Gastrocnemius medialis (tissue), 4 donors: Measurements from ENCODE around the gene USE1. TPM values are rescaled to one million over a fixed set of nuclear protein-coding genes. Genes with fewer than 3 reads are reported as not detected.

Experiments
- ATAC-seq, 2 donors: fragments of 150-250 bp; one replicate each; pipeline ENCODE4 v1.9.1; 2016
- DNase-seq, 2 donors: peaks; one replicate each; pipeline ENCODE4 v3.0.0-alpha.2; 2019
- H3K27ac ChIP-seq, 4 donors: fragments of 200-600 bp; sonication (generic); 1 replicate in 1 of 4; 2 replicates in 3 of 4; pipeline ENCODE4 v1.5.1; 2016 to 2018; ENCODE audit warnings: mild to moderate bottlenecking in 2 of 4, moderate library complexity in 1 of 4
- H3K27me3 ChIP-seq, 3 donors: fragments of 200-600 bp; sonication (generic) in 2 of 3; 1 replicate in 1 of 3; 2 replicates in 2 of 3; pipeline versions ENCODE4 v1.5.1 to v1.6.0; 2016 to 2019; ENCODE audit warnings: mild to moderate bottlenecking in 1 of 3, moderate library complexity in 1 of 3
- H3K36me3 ChIP-seq, 2 donors: fragments of 200-600 bp; sonication (generic) in 1 of 2; one replicate each; pipeline ENCODE4 v1.5.1; 2017 to 2018
- H3K4me1 ChIP-seq, 2 donors: fragments of 200-600 bp; sonication (generic) in 1 of 2; one replicate each; pipeline ENCODE4 v1.5.1; 2016 to 2017; ENCODE audit warnings: mild to moderate bottlenecking in 2 of 2
- H3K4me3 ChIP-seq, 4 donors: fragments of 200-600 bp; sonication (generic) in 3 of 4; 1 replicate in 1 of 4; 2 replicates in 3 of 4; pipeline ENCODE4 v1.5.1; 2016 to 2019; ENCODE audit warnings: mild to moderate bottlenecking in 2 of 4
- H3K9me3 ChIP-seq, 3 donors: fragments of 200-600 bp; sonication (generic) in 2 of 3; 1 replicate in 1 of 3; 2 replicates in 2 of 3; pipeline ENCODE4 v1.5.1; 2016 to 2019
- POLR2A ChIP-seq, 2 donors: fragments of 450-650 bp; IDR thresholded peaks; one replicate each; pipeline ENCODE4 v1.6.1; 2017; ENCODE audit warnings: antibody characterized with exemption in 2 of 2, mild to moderate bottlenecking in 2 of 2, moderate library complexity in 2 of 2
- in situ Hi-C, 4 donors: fragments of 200-750 bp; cut with MboI; loops; one replicate each; pipeline versions ENCODE4 v1.15.0 to v1.8.0; 2017; ENCODE audit warnings: low sequenced_read_pairs in 4 of 4
- intact Hi-C: fragments of 100-400 bp; cut with DNase I; formaldehyde crosslinking; loops from one replicate; pipeline ENCODE4 v1.15.1; 2023; ENCODE audit warnings: low total_unique reads
- total RNA-seq, 4 donors: library from RNA; depleted of rRNA; stranded (reverse); fragments of >200 nt; gene quantifications; one replicate each; pipeline versions ENCODE4 v1.1.0 to v1.2.3, GENCODE V29; 2016
- TF ChIP-seq, protein P1 (sequence below), 5 experiments: fragments of 450-650 bp in 3 of 5; fragments of 200-600 bp in 2 of 5; sonication (generic) in 2 of 5; IDR thresholded peaks in 4 of 5; conservative IDR thresholded peaks in 1 of 5; 1 replicate in 4 of 5; 2 replicates in 1 of 5; pipeline ENCODE4 v1.5.1; 2016 to 2019; ENCODE audit warnings: antibody characterized with exemption in 5 of 5, mild to moderate bottlenecking in 3 of 5, moderate library complexity in 3 of 5

The USE1 gene
- total RNA-seq, 4 donors from 2014 or later: 14.1 to 39.9 (median 22.3) TPM

DNA sequence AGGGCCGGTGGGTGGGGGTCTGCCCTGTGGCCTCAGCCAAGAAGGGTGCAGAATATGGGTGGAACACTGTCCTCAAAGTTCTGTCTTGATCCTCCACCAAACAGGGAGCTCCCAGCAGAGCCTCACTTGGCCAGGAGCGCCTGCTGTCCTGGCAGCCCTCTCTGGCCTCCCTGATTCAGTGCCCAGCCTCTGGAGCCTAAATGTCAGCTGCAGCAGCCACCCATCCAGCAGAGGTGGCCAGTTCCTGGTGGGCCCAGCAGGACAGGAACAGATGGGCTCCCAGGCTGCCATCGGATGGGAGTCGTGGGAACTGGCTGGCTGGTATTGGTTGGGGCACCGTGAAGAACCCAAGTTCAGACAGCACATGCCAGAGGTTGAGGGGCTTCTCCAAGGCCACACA lies 1.8 kb upstream of the USE1 start:
- no peak for TF ChIP-seq POLR2A (IDR thresholded peaks at IDR 0.05)
- TF ChIP-seq, protein P1, sequence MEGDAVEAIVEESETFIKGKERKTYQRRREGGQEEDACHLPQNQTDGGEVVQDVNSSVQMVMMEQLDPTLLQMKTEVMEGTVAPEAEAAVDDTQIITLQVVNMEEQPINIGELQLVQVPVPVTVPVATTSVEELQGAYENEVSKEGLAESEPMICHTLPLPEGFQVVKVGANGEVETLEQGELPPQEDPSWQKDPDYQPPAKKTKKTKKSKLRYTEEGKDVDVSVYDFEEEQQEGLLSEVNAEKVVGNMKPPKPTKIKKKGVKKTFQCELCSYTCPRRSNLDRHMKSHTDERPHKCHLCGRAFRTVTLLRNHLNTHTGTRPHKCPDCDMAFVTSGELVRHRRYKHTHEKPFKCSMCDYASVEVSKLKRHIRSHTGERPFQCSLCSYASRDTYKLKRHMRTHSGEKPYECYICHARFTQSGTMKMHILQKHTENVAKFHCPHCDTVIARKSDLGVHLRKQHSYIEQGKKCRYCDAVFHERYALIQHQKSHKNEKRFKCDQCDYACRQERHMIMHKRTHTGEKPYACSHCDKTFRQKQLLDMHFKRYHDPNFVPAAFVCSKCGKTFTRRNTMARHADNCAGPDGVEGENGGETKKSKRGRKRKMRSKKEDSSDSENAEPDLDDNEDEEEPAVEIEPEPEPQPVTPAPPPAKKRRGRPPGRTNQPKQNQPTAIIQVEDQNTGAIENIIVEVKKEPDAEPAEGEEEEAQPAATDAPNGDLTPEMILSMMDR (IDR thresholded peaks at IDR 0.05 in 4 of 5, conservative IDR thresholded peaks at IDR 0.05 in 1 of 5): no peak
- peaks cover 0 to 18% of the 10 kb centered on the region in 2 donors for H3K36me3 ChIP-seq
- no peaks in the 10 kb centered on the region for H3K9me3 ChIP-seq
- intact Hi-C loops (loop anchor here (10.0 kb wide), 1 partner anchor 721 kb away; the partner anchor contains the start of gene CCDC124), in situ Hi-C loops (no loop called here)
- H3K27ac ChIP-seq: no peak overlapping the region
- ATAC-seq (no peak), DNase-seq (no peak)
- no peak overlapping the region for H3K4me3 ChIP-seq
- no peaks in the 10 kb centered on the region for H3K27me3 ChIP-seq
- peaks cover 9 to 14% of the 10 kb centered on the region in 2 donors for H3K4me1 ChIP-seq

DNA sequence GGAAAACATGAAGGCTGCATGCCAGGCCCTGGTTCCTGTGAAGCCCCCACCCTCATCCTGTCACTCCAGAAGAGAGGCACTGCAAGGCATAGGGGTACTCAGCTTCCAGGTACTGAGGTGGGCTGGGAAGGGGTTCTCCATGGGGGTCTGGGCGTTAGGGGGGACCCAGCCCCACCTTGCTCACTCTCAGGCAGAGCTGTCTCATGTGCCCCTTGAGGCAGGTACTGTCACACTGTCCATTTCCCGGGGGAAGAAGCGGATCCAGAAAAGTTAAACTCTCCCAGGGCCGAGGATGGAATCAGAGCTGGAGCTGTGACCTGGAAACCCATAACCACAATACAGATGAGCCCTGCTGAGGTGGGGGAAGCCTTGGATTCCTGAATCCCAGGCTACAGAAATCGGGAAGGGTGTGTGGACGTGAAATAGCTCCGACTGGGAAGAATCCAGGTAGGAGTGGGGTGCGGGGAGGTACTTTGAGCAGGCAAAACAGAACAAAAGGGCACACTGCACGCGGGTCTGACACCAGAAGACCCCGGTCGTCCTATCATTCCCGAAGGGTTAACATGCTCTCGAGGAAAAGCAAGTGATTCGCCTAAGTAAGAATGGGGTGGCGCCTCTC lies 540 bp upstream of the USE1 start:
- TF ChIP-seq, protein P1 (IDR thresholded peaks at IDR 0.05 in 4 of 5, conservative IDR thresholded peaks at IDR 0.05 in 1 of 5): no peak
- TF ChIP-seq POLR2A (IDR thresholded peaks at IDR 0.05): no peak
- no peaks in the 10 kb centered on the region for H3K27me3 ChIP-seq
- peaks cover 9 to 14% of the 10 kb centered on the region in 2 donors for H3K4me1 ChIP-seq
- no peak for ATAC-seq
- in situ Hi-C loops: no loop called here
- no peak for DNase-seq
- peak overlapping the region; percentile 81 to 88 (median 84) for H3K4me3 ChIP-seq
- H3K9me3 ChIP-seq: no peaks in the 10 kb centered on the region
- intact Hi-C loops: loop anchor here (1.0 to 10.0 kb wide), 6 partner anchors 12 to 720 kb away; partner anchors contain the start of genes ABHD8, BABAM1, CCDC124 and GTPBP3
- H3K27ac ChIP-seq: peak overlapping the region; percentile 85 to 91 (median 89)
- H3K36me3 ChIP-seq: peaks cover 0 to 20% of the 10 kb centered on the region in 2 donors

DNA sequence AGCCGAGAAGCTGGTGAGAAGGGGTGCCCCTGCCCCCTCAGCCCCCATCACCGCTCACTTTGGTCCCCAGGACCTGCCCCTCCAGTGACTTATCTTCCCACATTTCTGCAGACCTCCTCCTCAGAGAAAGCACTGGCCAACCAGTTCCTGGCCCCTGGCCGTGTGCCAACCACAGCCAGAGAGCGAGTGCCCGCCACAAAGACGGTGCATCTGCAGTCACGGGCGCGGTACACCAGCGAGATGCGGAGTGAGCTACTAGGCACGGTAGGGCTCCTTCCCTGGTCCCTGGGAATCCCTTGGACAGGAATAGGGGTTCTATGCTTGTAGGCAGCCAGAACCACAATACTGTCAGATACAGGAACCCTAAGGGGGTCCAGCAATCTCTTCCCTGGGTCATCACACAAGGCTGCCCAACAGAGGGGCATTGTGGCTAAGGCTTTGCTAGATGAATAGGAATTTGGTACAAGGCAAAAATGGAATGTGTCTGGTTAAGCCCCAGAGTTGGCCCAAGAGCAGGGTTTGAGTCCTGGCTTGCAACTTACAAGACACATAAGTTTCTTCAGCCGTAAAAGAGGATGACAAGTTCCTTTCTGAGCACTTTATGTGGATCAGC lies 1.0 kb downstream of the USE1 start:
- in situ Hi-C loops (no loop called here), intact Hi-C loops (loop anchor here (10.0 kb wide), 1 partner anchor 719 kb away; the partner anchor contains the start of gene CCDC124)
- Histone ChIP-seq H3K9me3 (no peaks in the 10 kb centered on the region), H3K4me1 (peaks cover 9 to 14% of the 10 kb centered on the region in 2 donors), H3K4me3 (peak overlapping the region; percentile 81 to 88 (median 84)), H3K27me3 (no peaks in the 10 kb centered on the region), H3K36me3 (peaks cover 0 to 16% of the 10 kb centered on the region in 2 donors), H3K27ac (peak overlapping the region in 3 of 4 donors; percentile 85 to 91 (median 89))
- DNase-seq (no peak), ATAC-seq (no peak)
- TF ChIP-seq, protein P1 (IDR thresholded peaks at IDR 0.05 in 4 of 5, conservative IDR thresholded peaks at IDR 0.05 in 1 of 5): no peak
- no peak for TF ChIP-seq POLR2A (IDR thresholded peaks at IDR 0.05)

DNA sequence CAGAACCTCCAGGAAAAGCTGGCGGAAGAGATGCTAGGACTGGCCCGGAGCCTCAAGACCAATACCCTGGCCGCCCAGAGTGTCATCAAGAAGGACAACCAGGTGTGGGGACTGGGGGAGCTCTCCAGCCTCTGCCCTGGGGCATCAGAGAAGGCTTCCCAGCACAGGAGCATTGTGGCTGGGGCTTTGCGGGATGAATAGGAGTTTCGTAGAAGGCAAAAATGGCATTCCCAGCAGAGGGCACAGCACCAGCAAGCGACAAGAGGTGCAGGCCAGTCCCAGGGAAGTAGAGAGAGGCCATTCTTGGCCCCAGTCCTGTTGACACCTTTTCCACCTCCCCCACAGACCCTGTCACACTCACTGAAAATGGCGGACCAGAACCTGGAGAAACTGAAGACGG lies 4.1 kb downstream of the USE1 start:
- Histone ChIP-seq H3K27ac (no peak overlapping the region), H3K36me3 (peaks cover 0 to 16% of the 10 kb centered on the region in 2 donors), H3K4me1 (peaks cover 9 to 14% of the 10 kb centered on the region in 2 donors), H3K27me3 (no peaks in the 10 kb centered on the region), H3K9me3 (no peaks in the 10 kb centered on the region), H3K4me3 (no peak overlapping the region)
- no peak for ATAC-seq
- in situ Hi-C loops: no loop called here
- intact Hi-C loops: loop anchor here (10.0 kb wide), 1 partner anchor 716 kb away; the partner anchor contains the start of gene CCDC124
- DNase-seq: no peak
- no peak for TF ChIP-seq POLR2A (IDR thresholded peaks at IDR 0.05)
- TF ChIP-seq, protein P1 (IDR thresholded peaks at IDR 0.05 in 4 of 5, conservative IDR thresholded peaks at IDR 0.05 in 1 of 5): no peak
